Measurements from ENCODE around the gene IRAK1. TPM values are rescaled to one million over a fixed set of nuclear protein-coding genes. Genes with fewer than 3 reads are reported as not detected.

IRAK1 gene
- total and polyA plus RNA-seq, 2 of the 13 experiments (the other 11 are each of a cell fraction or from before 2014, with no cell fraction given), result 57.7 to 77.3 TPM

GRCh38 chrX:154026136-154027021, 6.7 kb upstream of the IRAK1 start:
- Histone ChIP-seq H3K27me3 (ENCODE audit: control insufficient read depth in 1 of 2, insufficient read depth in 2 of 2, low read length in 2 of 2) (no peaks in the 10 kb centered on the region), H3K27ac (ENCODE audit: extremely low read length, insufficient read depth, low read length) (no peak overlapping the region), H3K4me2 (ENCODE audit: low read depth, low read length) (no peak overlapping the region), H4K20me1 (ENCODE audit: insufficient read depth, low read length) (no peaks in the 10 kb centered on the region), H2AFZ (ENCODE audit: low read length) (no peak overlapping the region), H3K4me1 (ENCODE audit: insufficient read depth, low read length) (peaks cover 27% of the 10 kb centered on the region), H3K79me2 (ENCODE audit: insufficient read depth, low read length) (no peaks in the 10 kb centered on the region), H3K4me3 (replicated peaks in 1 of 3; ENCODE audit: insufficient read depth in 1 of 3, low read depth in 2 of 3, low read length in 3 of 3) (no peak overlapping the region), H3K36me3 (replicated peaks in 1 of 2; ENCODE audit: control insufficient read depth in 1 of 2, insufficient read depth in 2 of 2, low read length in 2 of 2) (peaks cover 3 to 9% of the 10 kb centered on the region in 2 experiments; a peak in 4 of 5 replicates), H3K9me3 (ENCODE audit: low read length) (no peaks in the 10 kb centered on the region), H3K9ac (ENCODE audit: insufficient read depth, low read depth, low read length) (no peak overlapping the region)
- 96% methylated on average over 8 of the region's 21 CpGs for WGBS (ENCODE audit: low lambda C conversion rate)
- POLR2A ChIA-PET, result no interaction called here
- ATAC-seq (no peak), FAIRE-seq (no peak), DNase-seq (ENCODE audit: low spot score) (no peak)
- CTCF ChIA-PET (ENCODE audit: low intra/inter-chr PET ratio, low total read pairs), result no interaction called here
- no TSS peak for BruUV-seq (replicated peaks)
- in situ Hi-C loops (cut with HindIII; ENCODE audit: extremely low pct_ligation_motif_present, low pct_unique_long_range_greater_than_20kb), result no loop called here
- intact Hi-C loops (cut with micrococcal nuclease; ENCODE audit: unreplicated experiment), result no loop called here
- TF ChIP-seq ZNF235 (CRISPR knock-in tag; IDR thresholded peaks at IDR 0.05; ENCODE audit: borderline replicate concordance) (no peak), ZNF772 (CRISPR knock-in tag; IDR thresholded peaks at IDR 0.05) (no peak), LRRFIP1 (CRISPR knock-in tag; conservative IDR thresholded peaks at IDR 0.05) (no peak), MLX (CRISPR knock-in tag; IDR thresholded peaks at IDR 0.05) (no peak), FLYWCH1 (CRISPR knock-in tag; IDR thresholded peaks at IDR 0.05) (no peak), ZBTB37 (CRISPR knock-in tag; IDR thresholded peaks at IDR 0.05) (no peak), BRCA1 (CRISPR knock-in tag; IDR thresholded peaks at IDR 0.05) (no peak), ZNF577 (CRISPR knock-in tag; IDR thresholded peaks at IDR 0.05; ENCODE audit: borderline replicate concordance, low read depth) (no peak), ZSCAN31 (CRISPR knock-in tag; IDR thresholded peaks at IDR 0.05; ENCODE audit: low read depth) (no peak), ZNF260 (CRISPR knock-in tag; IDR thresholded peaks at IDR 0.05; ENCODE audit: borderline replicate concordance, low read depth) (no peak), PLSCR1 (CRISPR knock-in tag; IDR thresholded peaks at IDR 0.05; ENCODE audit: borderline replicate concordance) (no peak), ZNF33B (CRISPR knock-in tag; IDR thresholded peaks at IDR 0.05) (no peak), ISL2 (CRISPR knock-in tag; IDR thresholded peaks at IDR 0.05) (no peak), DR1 (CRISPR knock-in tag; IDR thresholded peaks at IDR 0.05) (no peak), ZSCAN30 (CRISPR knock-in tag; IDR thresholded peaks at IDR 0.05) (no peak), ZBTB43 (CRISPR knock-in tag; conservative IDR thresholded peaks at IDR 0.05) (no peak), NFATC3 (CRISPR knock-in tag; IDR thresholded peaks at IDR 0.05) (no peak), RBAK (CRISPR knock-in tag; IDR thresholded peaks at IDR 0.05) (no peak)

Data from HepG2 (cell line).